Keratinocyte (primary cell): ENCODE data around the gene HEMGN. TPM values are rescaled to one million over a fixed set of nuclear protein-coding genes. Genes with fewer than 3 reads are reported as not detected.

Source experiments
- DNase-seq: peaks from one replicate; pipeline ENCODE4 v3.0.0-alpha.2; 2011; ENCODE audit warnings: low read depth, missing footprints, low spot score
- FAIRE-seq: peaks from 2 replicates; lab custom pipeline; 2011; peaks lifted over from hg19 to GRCh38; lab: Jason Lieb, UNC
- H2AFZ ChIP-seq: 2 replicates; pipeline ENCODE4 v1.6.0; 2012; ENCODE audit warnings: low read length, control low read depth, inconsistent platforms; ENCODE audit not compliant: control insufficient read depth
- H3K27ac ChIP-seq: 2 replicates; pipeline ENCODE4 v1.5.1; 2011; ENCODE audit warnings: low read length; ENCODE audit not compliant: control insufficient read depth, insufficient read depth
- H3K27me3 ChIP-seq: 3 replicates; pipeline ENCODE4 v1.6.0; 2011; ENCODE audit warnings: low read length; ENCODE audit not compliant: control insufficient read depth, insufficient read depth; ENCODE audit errors: extremely low read depth
- H3K36me3 ChIP-seq, 2 experiments: 2 replicates in 1 of 2; 3 replicates in 1 of 2; pipeline ENCODE4 v1.5.1; 2011; ENCODE audit warnings: low read length in 2 of 2, mild to moderate bottlenecking in 1 of 2; ENCODE audit not compliant: control insufficient read depth in 2 of 2, insufficient read depth in 2 of 2; ENCODE audit errors: extremely low read depth in 1 of 2
- H3K4me1 ChIP-seq: 3 replicates; pipeline ENCODE4 v1.5.1; 2011; ENCODE audit warnings: low read length; ENCODE audit not compliant: control insufficient read depth, insufficient read depth; ENCODE audit errors: extremely low read depth
- H3K4me2 ChIP-seq: 3 replicates; pipeline ENCODE4 v1.6.0; 2011; ENCODE audit warnings: low read depth, low read length; ENCODE audit not compliant: control insufficient read depth, insufficient read depth; ENCODE audit errors: extremely low read depth
- H3K4me3 ChIP-seq, 3 experiments: fragments of 200-600 bp in 1 of 3; sonication (generic) in 1 of 3; 2 replicates in 2 of 3; 3 replicates in 1 of 3; pipeline ENCODE4 v1.5.1; 2011 to 2016; ENCODE audit warnings: low read length in 3 of 3, mild to moderate bottlenecking in 3 of 3, control low read depth in 2 of 3, inconsistent platforms in 1 of 3, low read depth in 1 of 3, mixed read lengths in 1 of 3, mixed run types in 1 of 3, moderate library complexity in 1 of 3; ENCODE audit not compliant: control insufficient read depth in 2 of 3, insufficient read depth in 2 of 3; ENCODE audit errors: extremely low read depth in 1 of 3
- H3K79me2 ChIP-seq: 2 replicates; pipeline ENCODE4 v1.6.0; 2012; ENCODE audit warnings: low read length; ENCODE audit not compliant: control insufficient read depth, insufficient read depth
- H3K9ac ChIP-seq: 3 replicates; pipeline ENCODE4 v1.6.0; 2011; ENCODE audit warnings: low read length; ENCODE audit not compliant: control insufficient read depth, insufficient read depth; ENCODE audit errors: extremely low read depth
- H3K9me1 ChIP-seq: 3 replicates; pipeline ENCODE4 v1.6.0; 2011; ENCODE audit warnings: low read length; ENCODE audit not compliant: control insufficient read depth, insufficient read depth; ENCODE audit errors: extremely low read depth
- H3K9me3 ChIP-seq: 2 replicates; pipeline ENCODE4 v1.5.1; 2012; ENCODE audit warnings: low read depth, low read length; ENCODE audit not compliant: control insufficient read depth
- H4K20me1 ChIP-seq: 3 replicates; pipeline ENCODE4 v1.6.0; 2011; ENCODE audit warnings: low read length; ENCODE audit not compliant: control insufficient read depth, insufficient read depth; ENCODE audit errors: extremely low read depth
- EZH2 ChIP-seq: IDR thresholded peaks from one replicate; pipeline ENCODE4 v1.6.1; 2012; ENCODE audit warnings: inconsistent platforms, mild to moderate bottlenecking, low read length, moderate library complexity
- dilution Hi-C: fragments of 300-500 bp; cut with MboI; formaldehyde crosslinking; loops from one replicate; pipeline ENCODE4 v1.7.0; 2020; ENCODE audit warnings: low sequenced_read_pairs; ENCODE audit not compliant: extremely low pct_ligation_motif_present
- polyA plus RNA-seq, 5 experiments: library from polyadenylated mRNA; depleted of rRNA in 3 of 5; stranded (reverse) in 3 of 5; stranded (forward) in 1 of 5; unstranded in 1 of 5; fragments of >200 nt; gene quantifications; 1 replicate in 1 of 5; 2 replicates in 3 of 5; 3 replicates in 1 of 5; pipeline versions ENCODE4 v1.2.1 to v1.2.3, GENCODE V29; 2011 to 2012; ENCODE audit warnings: missing spikeins in 2 of 5, low read depth in 1 of 5, low replicate concordance in 1 of 5
- TF ChIP-seq, protein P1 (sequence below), 3 experiments: IDR thresholded peaks in 1 of 3; conservative IDR thresholded peaks in 1 of 3; optimal IDR thresholded peaks in 1 of 3; 2 replicates in 2 of 3; 3 replicates in 1 of 3; pipeline versions ENCODE3 to v1.5.1; 2011; ENCODE audit warnings: low read length in 3 of 3, mild to moderate bottlenecking in 3 of 3, moderate library complexity in 2 of 3, control low read depth in 1 of 3, inconsistent platforms in 1 of 3; ENCODE audit not compliant: insufficient read depth in 2 of 3; ENCODE audit errors: extremely low read depth in 1 of 3

Gene HEMGN
- polyA plus RNA-seq, 1 donor (not counting 4 experiments of a cell fraction or from before 2014, with no cell fraction given) = not detected

- DNase-seq (no peak), FAIRE-seq (no peak)
- no peaks in the 10 kb centered on the region for H3K79me2 ChIP-seq
- no peaks in the 10 kb centered on the region for H3K4me1 ChIP-seq
- no peaks in the 10 kb centered on the region for H3K9me1 ChIP-seq
- no peak overlapping the region for H3K4me2 ChIP-seq
- no peaks in the 10 kb centered on the region for H3K36me3 ChIP-seq
- no peak overlapping the region for H3K9ac ChIP-seq
- H4K20me1 ChIP-seq = peaks cover 2% of the 10 kb centered on the region
- H3K27ac ChIP-seq = no peak overlapping the region
- H3K4me3 ChIP-seq = no peak overlapping the region
- H3K27me3 ChIP-seq = peaks cover 15% of the 10 kb centered on the region
- H3K9me3 ChIP-seq = no peaks in the 10 kb centered on the region
- dilution Hi-C loops = no loop called here
- TF ChIP-seq, protein P1, sequence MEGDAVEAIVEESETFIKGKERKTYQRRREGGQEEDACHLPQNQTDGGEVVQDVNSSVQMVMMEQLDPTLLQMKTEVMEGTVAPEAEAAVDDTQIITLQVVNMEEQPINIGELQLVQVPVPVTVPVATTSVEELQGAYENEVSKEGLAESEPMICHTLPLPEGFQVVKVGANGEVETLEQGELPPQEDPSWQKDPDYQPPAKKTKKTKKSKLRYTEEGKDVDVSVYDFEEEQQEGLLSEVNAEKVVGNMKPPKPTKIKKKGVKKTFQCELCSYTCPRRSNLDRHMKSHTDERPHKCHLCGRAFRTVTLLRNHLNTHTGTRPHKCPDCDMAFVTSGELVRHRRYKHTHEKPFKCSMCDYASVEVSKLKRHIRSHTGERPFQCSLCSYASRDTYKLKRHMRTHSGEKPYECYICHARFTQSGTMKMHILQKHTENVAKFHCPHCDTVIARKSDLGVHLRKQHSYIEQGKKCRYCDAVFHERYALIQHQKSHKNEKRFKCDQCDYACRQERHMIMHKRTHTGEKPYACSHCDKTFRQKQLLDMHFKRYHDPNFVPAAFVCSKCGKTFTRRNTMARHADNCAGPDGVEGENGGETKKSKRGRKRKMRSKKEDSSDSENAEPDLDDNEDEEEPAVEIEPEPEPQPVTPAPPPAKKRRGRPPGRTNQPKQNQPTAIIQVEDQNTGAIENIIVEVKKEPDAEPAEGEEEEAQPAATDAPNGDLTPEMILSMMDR (optimal IDR thresholded peaks at IDR 0.05 in 1 of 3, IDR thresholded peaks at IDR 0.05 in 1 of 3, conservative IDR thresholded peaks at IDR 0.05 in 1 of 3; ENCODE audit: extremely low read depth in 1 of 3, insufficient read depth in 2 of 3, low read length in 3 of 3) = no peak
- TF ChIP-seq EZH2 = no peak
- no peak overlapping the region for H2AFZ ChIP-seq
These were observed 2.3 kb upstream of the HEMGN start for GRCh38 chr9:97940233-97940632.

- dilution Hi-C loops = no loop called here
- peaks cover 13% of the 10 kb centered on the region for H3K27me3 ChIP-seq
- FAIRE-seq = no peak
These were observed 974 bp downstream of the HEMGN start for GRCh38 chr9:97936998-97937397.

More at GRCh38 chr9:97936998-97937397, 974 bp downstream of the HEMGN start:
- no peak overlapping the region for H3K9ac ChIP-seq
- no peak overlapping the region for H3K4me2 ChIP-seq
- H3K27ac ChIP-seq = no peak overlapping the region
- H3K4me3 ChIP-seq = no peak overlapping the region
- no peak for DNase-seq
- H3K36me3 ChIP-seq = no peaks in the 10 kb centered on the region
- no peaks in the 10 kb centered on the region for H3K9me3 ChIP-seq
- H3K4me1 ChIP-seq = no peaks in the 10 kb centered on the region
- H4K20me1 ChIP-seq = peaks cover 2% of the 10 kb centered on the region
- H2AFZ ChIP-seq = no peak overlapping the region
- H3K79me2 ChIP-seq = no peaks in the 10 kb centered on the region
- TF ChIP-seq, protein P1 (optimal IDR thresholded peaks at IDR 0.05 in 1 of 3, IDR thresholded peaks at IDR 0.05 in 1 of 3, conservative IDR thresholded peaks at IDR 0.05 in 1 of 3; ENCODE audit: extremely low read depth in 1 of 3, insufficient read depth in 2 of 3, low read length in 3 of 3) = no peak
- TF ChIP-seq EZH2 = no peak
- no peaks in the 10 kb centered on the region for H3K9me1 ChIP-seq
